Neural cell (in vitro differentiated cells): ENCODE data around the gene XXYLT1. TPM values are rescaled to one million over a fixed set of nuclear protein-coding genes. Genes with fewer than 3 reads are reported as not detected.

Experiments
- H2AFZ ChIP-seq: fragments of 200-600, 300-800 bp; sonication (generic), shearing (Covaris generic); 2 replicates; pipeline ENCODE4 v1.6.0; 2014; ENCODE audit warnings: low read depth, mild to moderate bottlenecking, antibody characterized with exemption, low read length, moderate library complexity
- H3F3A ChIP-seq: fragments of 200-600 bp; shearing (Covaris generic); 2 replicates; pipeline ENCODE4 v1.6.1; 2016; ENCODE audit warnings: mild to moderate bottlenecking, moderate library complexity, mixed read lengths, antibody characterized with exemption, low read length; ENCODE audit not compliant: insufficient read depth, poor library complexity, severe bottlenecking
- H3K27ac ChIP-seq: fragments of 200-600, 300-800 bp; sonication (generic), shearing (Covaris generic); 2 replicates; pipeline ENCODE4 v1.5.1; 2014; ENCODE audit warnings: mild to moderate bottlenecking, low read length, moderate library complexity
- H3K27me3 ChIP-seq: fragments of 300-800, 200-600 bp; sonication (generic), shearing (Covaris generic); 2 replicates; pipeline ENCODE4 v1.6.0; 2014; ENCODE audit warnings: mild to moderate bottlenecking, low read depth, low read length, moderate library complexity; ENCODE audit not compliant: insufficient read depth
- H3K36me3 ChIP-seq: fragments of 300-800, 200-600 bp; sonication (generic), shearing (Covaris generic); 2 replicates; pipeline ENCODE4 v1.5.1; 2014; ENCODE audit warnings: mild to moderate bottlenecking, antibody characterized with exemption, low read length, moderate library complexity; ENCODE audit not compliant: insufficient read depth
- H3K4me2 ChIP-seq: fragments of 300-800, 200-600 bp; sonication (generic), shearing (Covaris generic); 2 replicates; pipeline ENCODE4 v1.6.0; 2014; ENCODE audit warnings: mild to moderate bottlenecking, low read length
- H3K4me3 ChIP-seq: fragments of 300-800, 200-600 bp; sonication (generic), shearing (Covaris generic); 2 replicates; pipeline ENCODE4 v1.5.1; 2014; ENCODE audit warnings: mild to moderate bottlenecking, low read length, moderate library complexity
- H3K79me2 ChIP-seq: fragments of 200-600 bp; shearing (Covaris generic); replicated peaks from 2 replicates; pipeline ENCODE4 v1.6.0; 2014; ENCODE audit warnings: mild to moderate bottlenecking, low read length, moderate library complexity; ENCODE audit not compliant: insufficient read depth
- H3K9ac ChIP-seq: fragments of 300-800, 200-600 bp; sonication (generic), shearing (Covaris generic); 2 replicates; pipeline ENCODE4 v1.6.1; 2016; ENCODE audit warnings: mild to moderate bottlenecking, low read length, mixed read lengths
- H3K9me2 ChIP-seq: fragments of 200-600 bp; shearing (Covaris generic); 2 replicates; pipeline ENCODE4 v1.6.1; 2016; ENCODE audit warnings: mild to moderate bottlenecking, low read length, mixed read lengths; ENCODE audit not compliant: insufficient read depth
- H3K9me3 ChIP-seq: fragments of 200-600, 300-800 bp; sonication (generic), shearing (Covaris generic); 2 replicates; pipeline ENCODE4 v1.6.1; 2016; ENCODE audit warnings: mild to moderate bottlenecking, mixed run types, low read length, moderate library complexity, mixed read lengths
- H4K20me1 ChIP-seq: fragments of 200-600 bp; shearing (Covaris generic); 2 replicates; pipeline ENCODE4 v1.6.1; 2016; ENCODE audit warnings: mild to moderate bottlenecking, mixed run types; ENCODE audit not compliant: insufficient read depth
- EP300 ChIP-seq: fragments of 450-650 bp; conservative IDR thresholded peaks from 2 replicates; pipeline ENCODE4 v1.6.1; 2014; ENCODE audit warnings: antibody characterized with exemption, mild to moderate bottlenecking, moderate library complexity; ENCODE audit not compliant: poor library complexity, severe bottlenecking
- EZH2 ChIP-seq: fragments of 200-600, 300-800 bp; shearing (Covaris generic), sonication (generic); IDR thresholded peaks from 2 replicates; pipeline ENCODE4 v1.6.1; 2014; ENCODE audit warnings: antibody characterized with exemption, low read length, borderline replicate concordance, mild to moderate bottlenecking; ENCODE audit not compliant: insufficient read depth, poor library complexity, severe bottlenecking
- MXI1 ChIP-seq: fragments of 450-650 bp; conservative IDR thresholded peaks from 2 replicates; pipeline ENCODE4 v1.6.1; 2014; ENCODE audit warnings: antibody characterized with exemption, mild to moderate bottlenecking; ENCODE audit not compliant: poor library complexity, severe bottlenecking
- POLR2AphosphoS5 ChIP-seq: IDR thresholded peaks from 2 replicates; pipeline ENCODE4 v1.6.1; 2012
- RAD21 ChIP-seq: fragments of 450-650 bp; conservative IDR thresholded peaks from 2 replicates; pipeline ENCODE4 v1.6.1; 2014; ENCODE audit warnings: antibody characterized with exemption, mild to moderate bottlenecking, moderate library complexity
- SMC3 ChIP-seq: fragments of 450-650 bp; conservative IDR thresholded peaks from 2 replicates; pipeline ENCODE4 v1.6.1; 2014; ENCODE audit warnings: antibody characterized with exemption, mild to moderate bottlenecking, moderate library complexity; ENCODE audit not compliant: poor library complexity
- TAF1 ChIP-seq: IDR thresholded peaks from 2 replicates; pipeline ENCODE4 v1.6.1; 2012; ENCODE audit warnings: low read depth
- polyA plus RNA-seq: library from polyadenylated mRNA; depleted of rRNA; stranded (reverse); fragments of >200 nt; gene quantifications from 2 replicates; pipeline ENCODE4 v1.2.3, GENCODE V29; 2014
- TF ChIP-seq, protein P1 (sequence below): IDR thresholded peaks from 2 replicates; pipeline ENCODE4 v1.6.1; 2012; ENCODE audit warnings: borderline replicate concordance
- TF ChIP-seq, protein P2 (sequence below): fragments of 450-650 bp; IDR thresholded peaks from 2 replicates; pipeline ENCODE4 v1.5.1; 2014; ENCODE audit warnings: antibody characterized with exemption, mild to moderate bottlenecking, moderate library complexity; ENCODE audit not compliant: poor library complexity, severe bottlenecking

Gene XXYLT1
- polyA plus RNA-seq, 1 donor from 2014 or later, result 25.4 TPM

DNA sequence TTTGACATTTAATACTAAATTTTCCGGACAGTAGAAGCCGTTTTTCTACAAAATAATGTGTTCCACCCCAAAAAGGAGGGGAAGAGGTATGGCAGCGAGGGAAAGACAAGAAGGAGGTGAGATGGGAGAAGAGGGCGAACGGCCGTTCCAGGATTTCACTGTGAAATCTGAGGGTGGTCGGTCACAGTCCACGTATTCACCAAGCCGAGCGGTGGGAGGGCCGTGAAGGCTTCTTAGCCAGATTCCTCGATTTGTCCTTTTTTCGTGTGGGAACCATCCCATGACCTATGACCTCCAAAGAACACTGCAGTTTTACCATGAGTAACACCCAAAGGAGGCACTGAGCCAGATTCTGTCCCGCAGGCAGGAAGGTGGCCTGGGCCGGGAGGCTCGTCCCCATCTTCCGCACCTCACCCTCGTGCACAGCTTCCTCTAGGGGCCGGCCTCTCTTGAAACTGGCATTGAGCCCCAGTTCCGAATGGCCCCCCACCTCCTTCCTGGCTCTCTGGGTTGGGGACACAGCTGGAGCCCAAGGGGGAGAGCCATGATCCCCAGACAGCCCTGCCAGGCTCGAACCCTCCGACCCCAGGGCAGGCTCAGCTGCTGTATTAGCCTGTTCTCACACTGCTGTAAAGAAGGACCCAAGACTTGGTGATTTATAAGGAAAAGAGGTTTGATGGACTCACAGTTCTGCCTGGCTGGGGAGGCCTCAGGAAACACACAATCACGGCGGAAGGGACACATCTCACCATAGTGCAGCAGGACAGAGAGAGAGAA lies 23.7 kb downstream of the XXYLT1 start:
- H3K79me2 ChIP-seq, result peaks cover 6% of the 10 kb centered on the region

GRCh38 chr3:195246581-195246995 lies 24.4 kb downstream of the XXYLT1 start:
- no peak overlapping the region for H2AFZ ChIP-seq
- no peak overlapping the region for H3K27ac ChIP-seq
- no peaks in the 10 kb centered on the region for H3K27me3 ChIP-seq
- TF ChIP-seq, protein P1, sequence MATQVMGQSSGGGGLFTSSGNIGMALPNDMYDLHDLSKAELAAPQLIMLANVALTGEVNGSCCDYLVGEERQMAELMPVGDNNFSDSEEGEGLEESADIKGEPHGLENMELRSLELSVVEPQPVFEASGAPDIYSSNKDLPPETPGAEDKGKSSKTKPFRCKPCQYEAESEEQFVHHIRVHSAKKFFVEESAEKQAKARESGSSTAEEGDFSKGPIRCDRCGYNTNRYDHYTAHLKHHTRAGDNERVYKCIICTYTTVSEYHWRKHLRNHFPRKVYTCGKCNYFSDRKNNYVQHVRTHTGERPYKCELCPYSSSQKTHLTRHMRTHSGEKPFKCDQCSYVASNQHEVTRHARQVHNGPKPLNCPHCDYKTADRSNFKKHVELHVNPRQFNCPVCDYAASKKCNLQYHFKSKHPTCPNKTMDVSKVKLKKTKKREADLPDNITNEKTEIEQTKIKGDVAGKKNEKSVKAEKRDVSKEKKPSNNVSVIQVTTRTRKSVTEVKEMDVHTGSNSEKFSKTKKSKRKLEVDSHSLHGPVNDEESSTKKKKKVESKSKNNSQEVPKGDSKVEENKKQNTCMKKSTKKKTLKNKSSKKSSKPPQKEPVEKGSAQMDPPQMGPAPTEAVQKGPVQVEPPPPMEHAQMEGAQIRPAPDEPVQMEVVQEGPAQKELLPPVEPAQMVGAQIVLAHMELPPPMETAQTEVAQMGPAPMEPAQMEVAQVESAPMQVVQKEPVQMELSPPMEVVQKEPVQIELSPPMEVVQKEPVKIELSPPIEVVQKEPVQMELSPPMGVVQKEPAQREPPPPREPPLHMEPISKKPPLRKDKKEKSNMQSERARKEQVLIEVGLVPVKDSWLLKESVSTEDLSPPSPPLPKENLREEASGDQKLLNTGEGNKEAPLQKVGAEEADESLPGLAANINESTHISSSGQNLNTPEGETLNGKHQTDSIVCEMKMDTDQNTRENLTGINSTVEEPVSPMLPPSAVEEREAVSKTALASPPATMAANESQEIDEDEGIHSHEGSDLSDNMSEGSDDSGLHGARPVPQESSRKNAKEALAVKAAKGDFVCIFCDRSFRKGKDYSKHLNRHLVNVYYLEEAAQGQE, result no peak
- TF ChIP-seq SMC3, result no peak
- TF ChIP-seq MXI1, result no peak
- no peak for TF ChIP-seq EZH2
- no peak for TF ChIP-seq TAF1
- H3K9me2 ChIP-seq, result no peaks in the 10 kb centered on the region
- no peaks in the 10 kb centered on the region for H3K9me3 ChIP-seq
- no peak overlapping the region for H3K4me3 ChIP-seq
- no peaks in the 10 kb centered on the region for H3K79me2 ChIP-seq
- H4K20me1 ChIP-seq, result no peaks in the 10 kb centered on the region
- H3K36me3 ChIP-seq, result no peaks in the 10 kb centered on the region
- no peak overlapping the region for H3K4me2 ChIP-seq
- no peaks in the 10 kb centered on the region for H3F3A ChIP-seq
- H3K9ac ChIP-seq, result no peak overlapping the region

More for the DNA sequence above, 23.7 kb downstream of the XXYLT1 start:
- Histone ChIP-seq H3K36me3 (no peaks in the 10 kb centered on the region), H3K4me3 (no peak overlapping the region), H3K27me3 (no peaks in the 10 kb centered on the region), H3F3A (no peaks in the 10 kb centered on the region), H3K9me3 (no peaks in the 10 kb centered on the region), H3K27ac (no peak overlapping the region), H4K20me1 (no peaks in the 10 kb centered on the region), H3K9me2 (no peaks in the 10 kb centered on the region), H3K9ac (no peak overlapping the region), H2AFZ (no peak overlapping the region), H3K4me2 (no peak overlapping the region)
- TF ChIP-seq, protein P2, sequence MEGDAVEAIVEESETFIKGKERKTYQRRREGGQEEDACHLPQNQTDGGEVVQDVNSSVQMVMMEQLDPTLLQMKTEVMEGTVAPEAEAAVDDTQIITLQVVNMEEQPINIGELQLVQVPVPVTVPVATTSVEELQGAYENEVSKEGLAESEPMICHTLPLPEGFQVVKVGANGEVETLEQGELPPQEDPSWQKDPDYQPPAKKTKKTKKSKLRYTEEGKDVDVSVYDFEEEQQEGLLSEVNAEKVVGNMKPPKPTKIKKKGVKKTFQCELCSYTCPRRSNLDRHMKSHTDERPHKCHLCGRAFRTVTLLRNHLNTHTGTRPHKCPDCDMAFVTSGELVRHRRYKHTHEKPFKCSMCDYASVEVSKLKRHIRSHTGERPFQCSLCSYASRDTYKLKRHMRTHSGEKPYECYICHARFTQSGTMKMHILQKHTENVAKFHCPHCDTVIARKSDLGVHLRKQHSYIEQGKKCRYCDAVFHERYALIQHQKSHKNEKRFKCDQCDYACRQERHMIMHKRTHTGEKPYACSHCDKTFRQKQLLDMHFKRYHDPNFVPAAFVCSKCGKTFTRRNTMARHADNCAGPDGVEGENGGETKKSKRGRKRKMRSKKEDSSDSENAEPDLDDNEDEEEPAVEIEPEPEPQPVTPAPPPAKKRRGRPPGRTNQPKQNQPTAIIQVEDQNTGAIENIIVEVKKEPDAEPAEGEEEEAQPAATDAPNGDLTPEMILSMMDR, result no peak
- no peak for TF ChIP-seq TAF1
- no peak for TF ChIP-seq POLR2AphosphoS5
- TF ChIP-seq EZH2, result no peak
- no peak for TF ChIP-seq MXI1
- TF ChIP-seq SMC3, result no peak
- no peak for TF ChIP-seq EP300
- TF ChIP-seq, protein P1, result no peak
- TF ChIP-seq RAD21, result no peak
